Measurements from ENCODE around the gene SYP.

The SYP gene

DNA sequence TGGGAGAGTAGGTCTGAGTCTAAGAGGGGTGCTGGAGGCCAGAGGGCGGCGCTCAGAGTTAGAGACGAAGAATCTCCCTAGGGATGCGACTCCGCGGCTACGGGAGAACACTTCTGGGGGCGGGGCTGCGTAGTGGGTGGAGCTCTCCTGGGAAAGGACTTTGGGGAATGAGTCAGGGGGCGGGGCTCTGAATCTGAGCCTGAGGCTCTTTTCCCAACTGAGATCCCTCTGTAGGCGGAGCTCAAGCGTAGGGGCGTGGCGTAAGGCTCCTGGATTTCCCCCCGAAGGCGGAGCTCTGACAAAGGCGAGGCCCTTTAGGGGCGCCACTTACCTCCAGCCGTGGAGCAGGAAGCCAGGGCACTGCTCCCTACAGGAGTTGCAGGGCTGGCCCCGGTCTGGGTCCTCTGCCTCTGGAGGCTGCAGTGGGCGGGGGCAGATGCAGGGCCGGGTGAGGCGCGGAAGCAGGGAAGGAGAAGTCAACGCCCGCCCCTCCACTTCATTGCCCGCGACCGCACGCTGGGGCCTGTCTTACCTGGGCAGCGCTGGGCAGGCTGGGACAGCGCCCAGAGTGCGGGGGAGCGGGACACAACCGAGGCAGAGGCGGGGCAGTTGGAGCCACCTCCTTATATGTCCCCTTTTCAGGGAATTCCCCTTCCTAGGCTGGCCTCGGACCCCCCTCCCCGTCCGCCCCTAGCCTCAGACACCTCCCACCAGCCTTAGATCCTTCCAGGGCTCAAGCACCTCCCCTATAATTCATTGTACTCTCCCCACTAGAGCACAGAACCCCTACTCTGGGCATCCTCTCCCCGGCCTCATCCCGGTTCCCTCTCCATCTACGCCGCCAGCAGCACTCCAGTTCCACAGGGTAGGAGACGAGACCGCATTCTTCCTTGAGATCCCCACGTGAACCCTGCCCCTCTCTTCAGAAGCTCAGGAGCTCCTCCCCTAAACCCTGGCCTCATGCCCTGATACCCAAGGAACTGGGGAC, 15.4 kb downstream of the SYP start:
- peak overlapping the region; percentile 32; the same call in 1 of the 2 replicates for H3K4me3 ChIP-seq (ENCODE audit: low read depth, low read length)
- TF ChIP-seq CTCF (IDR thresholded peaks at IDR 0.05; ENCODE audit: low read depth, low read length), result no peak

DNA sequence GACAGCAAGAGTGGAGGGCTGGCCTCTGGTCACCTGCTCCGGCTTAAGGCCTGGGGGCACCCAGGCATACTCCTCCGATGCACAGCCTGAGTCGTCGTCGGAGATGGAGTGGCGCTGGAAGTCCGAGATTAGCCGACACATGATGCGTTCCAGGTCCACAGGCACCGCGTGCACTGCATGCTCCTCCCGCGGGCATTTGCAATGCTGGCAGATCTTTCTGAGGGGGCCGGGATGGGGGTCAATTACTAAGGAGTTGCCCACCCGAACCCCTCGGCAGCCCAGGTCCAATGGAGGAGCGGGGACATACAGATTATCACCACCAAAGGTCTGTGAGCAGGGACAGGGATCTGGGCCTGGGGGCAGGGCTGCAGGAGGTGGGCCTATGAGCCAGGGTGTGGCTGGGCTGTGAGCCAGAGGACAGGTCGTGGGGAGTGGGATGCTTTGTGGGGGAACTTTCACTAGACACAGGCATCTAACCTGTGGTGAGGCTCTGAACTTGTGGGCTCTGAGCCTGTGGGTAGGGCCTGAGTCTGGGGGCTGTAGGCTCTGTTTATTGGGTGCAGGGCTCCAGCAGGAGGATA, 16.2 kb downstream of the SYP start:
- TF ChIP-seq CTCF (IDR thresholded peaks at IDR 0.05; ENCODE audit: low read depth, low read length), result no peak

DNA sequence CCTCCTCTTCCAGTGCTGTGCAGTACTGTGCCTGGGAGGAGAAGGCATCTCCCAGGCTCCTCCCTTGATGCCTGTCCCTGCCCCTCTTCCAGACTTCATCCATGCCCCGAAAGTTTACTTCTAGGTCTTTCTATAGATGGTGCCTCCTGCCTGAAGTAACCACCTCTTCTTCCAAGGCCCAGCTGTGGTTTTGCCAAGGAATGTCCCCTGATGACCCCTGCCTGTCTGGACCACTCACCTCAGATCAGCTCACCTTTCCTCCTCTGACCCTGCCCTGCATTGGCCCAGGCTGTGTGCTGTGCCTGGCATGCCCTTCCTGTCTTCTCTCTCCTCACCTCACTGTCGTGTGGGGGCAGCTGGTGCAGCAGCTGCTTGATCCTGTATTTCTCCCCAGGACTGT, 20.6 kb downstream of the SYP start:
- no peak for TF ChIP-seq CTCF (IDR thresholded peaks at IDR 0.05; ENCODE audit: low read depth, low read length)

More for the DNA sequence above, 16.2 kb downstream of the SYP start:
- no peak overlapping the region for H3K4me3 ChIP-seq (ENCODE audit: low read depth, low read length)

DNA sequence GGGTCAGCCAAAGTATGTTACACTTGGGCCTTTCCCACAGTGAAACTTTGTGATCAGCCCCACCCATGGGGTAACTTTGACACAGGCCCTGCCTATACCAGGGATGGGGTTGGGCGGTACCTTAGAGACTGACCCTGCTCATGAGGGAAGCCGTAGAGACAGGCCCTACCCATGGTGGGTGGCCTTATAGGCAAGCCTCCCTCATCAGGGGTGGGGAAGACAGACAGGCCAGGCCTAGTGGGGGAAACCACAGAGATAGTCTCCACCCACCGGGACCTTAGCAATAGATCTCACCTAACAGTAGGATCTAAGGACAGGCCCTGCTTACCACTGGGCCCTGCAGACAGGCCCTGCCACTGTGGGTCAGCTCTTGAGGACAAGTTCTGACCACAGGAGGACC, 21.5 kb downstream of the SYP start:
- TF ChIP-seq CTCF (IDR thresholded peaks at IDR 0.05; ENCODE audit: low read depth, low read length), result no peak
- H3K4me3 ChIP-seq (ENCODE audit: low read depth, low read length), result no peak overlapping the region

More for the DNA sequence above, 20.6 kb downstream of the SYP start:
- H3K4me3 ChIP-seq (ENCODE audit: low read depth, low read length), result no peak overlapping the region

DNA sequence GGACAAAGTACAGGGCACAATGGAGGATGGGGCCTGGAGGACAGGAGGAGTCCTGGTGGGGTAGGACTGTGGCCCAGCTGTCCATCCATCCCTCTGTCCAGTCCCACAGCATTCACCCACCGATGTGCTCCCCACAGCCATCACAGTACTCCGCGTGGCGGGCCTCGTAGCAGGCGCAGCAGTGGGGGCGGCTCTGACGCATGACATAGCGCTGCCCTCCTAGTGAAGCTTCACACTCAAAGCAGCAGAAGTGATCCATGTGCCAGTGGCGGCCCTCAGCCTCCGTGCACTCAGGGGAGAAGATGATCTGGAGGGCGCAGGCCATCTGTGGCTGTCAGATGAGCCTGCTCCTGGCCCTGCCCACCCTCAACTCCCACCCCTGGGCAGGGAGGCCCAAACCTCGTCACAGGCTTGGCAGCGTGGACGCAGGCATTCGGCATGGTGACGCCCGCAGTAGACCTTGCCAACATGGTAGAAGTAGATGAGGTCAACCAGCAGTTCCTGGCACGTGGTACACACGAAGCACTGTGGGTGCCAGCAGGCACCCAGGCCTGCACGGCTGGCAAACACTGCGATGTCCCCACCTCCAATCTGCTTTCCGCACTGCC, 22.0 kb downstream of the SYP start:
- H3K4me3 ChIP-seq (ENCODE audit: low read depth, low read length), result no peak overlapping the region
- TF ChIP-seq CTCF (IDR thresholded peaks at IDR 0.05; ENCODE audit: low read depth, low read length), result no peak

- H3K4me3 ChIP-seq (ENCODE audit: low read depth, low read length), result no peak overlapping the region
- TF ChIP-seq CTCF (IDR thresholded peaks at IDR 0.05; ENCODE audit: low read depth, low read length), result no peak
Measured at GRCh38 chrX:49177338-49177833, 22.6 kb downstream of the SYP start.
